Measurements from ENCODE around the gene SAFB2.

SAFB2 gene

GRCh38 chr19:5654931-5655330 lies 32.4 kb upstream of the SAFB2 start:
- H3K9me3 ChIP-seq (ENCODE audit: control insufficient read depth in 2 of 2, low read length in 2 of 2) = no peaks in the 10 kb centered on the region
- H3K4me3 ChIP-seq (ENCODE audit: low read length in 2 of 2) = no peak overlapping the region
- no peaks in the 10 kb centered on the region for H3K4me1 ChIP-seq (ENCODE audit: control insufficient read depth, insufficient read depth, low read length)
- no peaks in the 10 kb centered on the region for H3K27me3 ChIP-seq (ENCODE audit: control insufficient read depth in 1 of 2, insufficient read depth in 2 of 2, low read length in 2 of 2)
- H3K9ac ChIP-seq (ENCODE audit: low read length in 2 of 2) = no peak overlapping the region
- H3K36me3 ChIP-seq (ENCODE audit: control insufficient read depth in 2 of 2, insufficient read depth in 2 of 2, low read length in 2 of 2) = peaks cover 69 to 71% of the 10 kb centered on the region in 2 donors
- H3K27ac ChIP-seq (ENCODE audit: low read length) = no peak overlapping the region

DNA sequence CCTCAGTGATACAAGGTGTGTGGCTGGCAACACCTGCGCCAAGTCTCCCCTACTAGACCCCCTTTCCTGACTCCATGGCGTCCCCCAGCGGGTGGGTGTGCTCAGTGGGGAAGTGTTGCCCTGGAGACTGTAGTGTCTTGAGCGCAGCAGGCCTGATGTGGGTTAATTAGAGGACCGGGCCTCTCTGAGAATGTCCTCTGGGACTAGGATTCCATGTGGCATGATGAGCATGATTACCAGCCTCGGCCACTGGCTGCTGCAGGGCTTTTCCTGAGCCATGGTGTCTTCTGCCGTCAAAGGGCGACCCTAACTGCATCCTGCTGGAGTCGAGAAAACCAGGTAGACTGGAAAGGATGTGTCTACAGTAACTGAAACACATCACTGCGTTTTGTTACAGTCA lies 29.7 kb upstream of the SAFB2 start:
- no peaks in the 10 kb centered on the region for H3K4me1 ChIP-seq (ENCODE audit: control insufficient read depth, insufficient read depth, low read length)
- H3K27ac ChIP-seq (ENCODE audit: low read length) = no peak overlapping the region
- no peak overlapping the region for H3K4me3 ChIP-seq (ENCODE audit: low read length in 2 of 2)
- H3K9ac ChIP-seq (ENCODE audit: low read length in 2 of 2) = no peak overlapping the region
- H3K27me3 ChIP-seq (ENCODE audit: control insufficient read depth in 1 of 2, insufficient read depth in 2 of 2, low read length in 2 of 2) = no peaks in the 10 kb centered on the region
- H3K9me3 ChIP-seq (ENCODE audit: control insufficient read depth in 2 of 2, low read length in 2 of 2) = no peaks in the 10 kb centered on the region
- peaks cover 64 to 73% of the 10 kb centered on the region in 2 donors for H3K36me3 ChIP-seq (ENCODE audit: control insufficient read depth in 2 of 2, insufficient read depth in 2 of 2, low read length in 2 of 2)

DNA sequence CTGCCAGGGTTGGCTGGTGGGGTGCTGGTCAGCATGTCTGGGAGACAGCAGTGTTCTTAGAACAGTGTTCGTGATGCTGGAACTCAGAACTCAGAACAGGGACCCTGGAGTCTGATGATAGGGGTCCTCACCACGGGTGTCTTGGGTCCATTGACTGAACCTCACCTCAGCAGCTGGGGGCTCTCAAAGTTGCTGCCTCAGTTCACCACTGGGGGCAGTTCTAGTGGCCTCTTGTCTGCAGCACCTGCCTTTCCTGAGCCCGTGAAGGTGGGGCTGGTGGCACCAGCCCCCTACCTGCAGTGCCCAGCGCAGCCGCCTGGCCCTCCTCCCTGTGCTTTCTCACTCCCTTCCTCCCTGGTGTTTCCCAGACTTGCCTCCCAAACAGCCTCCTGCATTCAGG lies 28.8 kb upstream of the SAFB2 start:
- Histone ChIP-seq H3K9ac (ENCODE audit: low read length in 2 of 2) (no peak overlapping the region), H3K4me3 (ENCODE audit: low read length in 2 of 2) (no peak overlapping the region), H3K9me3 (ENCODE audit: control insufficient read depth in 2 of 2, low read length in 2 of 2) (no peaks in the 10 kb centered on the region), H3K27ac (ENCODE audit: low read length) (no peak overlapping the region), H3K4me1 (ENCODE audit: control insufficient read depth, insufficient read depth, low read length) (no peaks in the 10 kb centered on the region), H3K27me3 (ENCODE audit: control insufficient read depth in 1 of 2, insufficient read depth in 2 of 2, low read length in 2 of 2) (no peaks in the 10 kb centered on the region), H3K36me3 (ENCODE audit: control insufficient read depth in 2 of 2, insufficient read depth in 2 of 2, low read length in 2 of 2) (peaks cover 67 to 77% of the 10 kb centered on the region in 2 donors)

DNA sequence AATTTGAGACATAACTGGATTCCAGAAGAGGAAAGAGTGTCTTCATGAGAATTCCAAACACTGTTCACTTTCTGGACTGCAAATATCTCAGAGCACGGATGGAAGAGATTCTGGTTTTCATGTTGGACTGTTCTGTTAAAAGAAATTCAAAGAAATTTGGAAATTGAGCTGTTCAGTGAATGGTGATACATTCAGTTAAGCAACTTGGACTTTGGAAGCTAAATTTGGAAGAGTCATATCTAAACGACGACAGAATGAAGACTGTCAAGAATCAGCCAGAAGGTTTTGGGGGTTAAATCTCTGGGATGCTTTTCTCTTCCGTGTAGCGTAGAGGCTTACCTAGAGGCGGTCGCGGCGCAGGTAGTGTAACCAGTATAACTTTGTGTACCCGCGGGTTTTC lies 25.9 kb upstream of the SAFB2 start:
- Histone ChIP-seq H3K9me3 (ENCODE audit: control insufficient read depth in 2 of 2, low read length in 2 of 2) (no peaks in the 10 kb centered on the region), H3K4me3 (ENCODE audit: low read length in 2 of 2) (no peak overlapping the region), H3K9ac (ENCODE audit: low read length in 2 of 2) (no peak overlapping the region), H3K27me3 (ENCODE audit: control insufficient read depth in 1 of 2, insufficient read depth in 2 of 2, low read length in 2 of 2) (no peaks in the 10 kb centered on the region), H3K27ac (ENCODE audit: low read length) (no peak overlapping the region), H3K4me1 (ENCODE audit: control insufficient read depth, insufficient read depth, low read length) (no peaks in the 10 kb centered on the region), H3K36me3 (ENCODE audit: control insufficient read depth in 2 of 2, insufficient read depth in 2 of 2, low read length in 2 of 2) (peaks cover 63 to 64% of the 10 kb centered on the region in 2 donors)

DNA sequence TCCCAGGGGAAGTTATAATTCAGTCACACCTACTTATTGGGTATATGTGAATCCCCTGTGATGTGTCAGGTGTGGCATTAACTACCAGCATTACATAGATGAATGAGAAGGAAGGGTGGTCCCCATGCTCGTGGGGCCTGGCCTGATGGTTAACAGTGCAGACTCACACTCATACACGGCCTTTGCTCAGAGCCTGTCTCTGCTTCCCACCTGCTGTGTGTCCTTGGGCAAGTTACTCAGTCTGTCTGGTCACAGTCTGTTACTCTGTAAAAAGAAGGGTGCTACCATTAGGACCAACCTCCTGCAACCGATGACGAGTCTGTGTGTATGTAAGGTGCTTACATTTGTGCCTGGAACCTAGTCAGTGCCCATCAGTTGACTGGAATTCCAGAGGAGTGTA lies 24.1 kb upstream of the SAFB2 start:
- no peak overlapping the region for H3K27ac ChIP-seq (ENCODE audit: low read length)
- H3K36me3 ChIP-seq (ENCODE audit: control insufficient read depth in 2 of 2, insufficient read depth in 2 of 2, low read length in 2 of 2) = peaks cover 54 to 58% of the 10 kb centered on the region in 2 donors
- no peak overlapping the region for H3K9ac ChIP-seq (ENCODE audit: low read length in 2 of 2)
- H3K27me3 ChIP-seq (ENCODE audit: control insufficient read depth in 1 of 2, insufficient read depth in 2 of 2, low read length in 2 of 2) = no peaks in the 10 kb centered on the region
- H3K4me3 ChIP-seq (ENCODE audit: low read length in 2 of 2) = no peak overlapping the region
- H3K9me3 ChIP-seq (ENCODE audit: control insufficient read depth in 2 of 2, low read length in 2 of 2) = no peaks in the 10 kb centered on the region
- no peaks in the 10 kb centered on the region for H3K4me1 ChIP-seq (ENCODE audit: control insufficient read depth, insufficient read depth, low read length)

GRCh38 chr19:5645409-5645808 lies 22.8 kb upstream of the SAFB2 start:
- no peak overlapping the region for H3K4me3 ChIP-seq (ENCODE audit: low read length in 2 of 2)
- H3K9ac ChIP-seq (ENCODE audit: low read length in 2 of 2) = no peak overlapping the region
- H3K4me1 ChIP-seq (ENCODE audit: control insufficient read depth, insufficient read depth, low read length) = no peaks in the 10 kb centered on the region
- H3K27me3 ChIP-seq (ENCODE audit: control insufficient read depth in 1 of 2, insufficient read depth in 2 of 2, low read length in 2 of 2) = no peaks in the 10 kb centered on the region
- H3K36me3 ChIP-seq (ENCODE audit: control insufficient read depth in 2 of 2, insufficient read depth in 2 of 2, low read length in 2 of 2) = peaks cover 44 to 50% of the 10 kb centered on the region in 2 donors
- no peaks in the 10 kb centered on the region for H3K9me3 ChIP-seq (ENCODE audit: control insufficient read depth in 2 of 2, low read length in 2 of 2)
- H3K27ac ChIP-seq (ENCODE audit: low read length) = no peak overlapping the region

DNA sequence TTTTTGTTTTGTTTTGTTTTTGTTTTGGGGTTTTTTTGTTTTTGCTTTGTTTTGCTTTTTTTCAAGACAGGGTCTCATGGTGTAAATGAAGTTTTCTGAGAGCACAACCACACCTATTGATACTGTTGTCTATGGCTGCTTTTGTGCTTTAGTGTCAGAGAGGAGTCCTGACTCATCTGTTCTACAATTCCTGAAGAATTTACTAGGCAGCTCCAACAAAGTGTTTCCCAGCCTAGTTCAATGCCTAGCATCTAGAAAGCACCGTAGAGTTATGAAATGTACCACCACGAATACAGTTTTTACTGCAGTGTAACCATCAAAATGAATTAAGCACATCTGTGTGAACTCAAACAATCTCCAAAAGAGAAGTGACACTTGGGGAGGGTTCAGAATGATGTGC lies 21.5 kb upstream of the SAFB2 start:
- H3K27me3 ChIP-seq (ENCODE audit: control insufficient read depth in 1 of 2, insufficient read depth in 2 of 2, low read length in 2 of 2) = no peaks in the 10 kb centered on the region
- H3K9ac ChIP-seq (ENCODE audit: low read length in 2 of 2) = no peak overlapping the region
- no peak overlapping the region for H3K27ac ChIP-seq (ENCODE audit: low read length)
- no peaks in the 10 kb centered on the region for H3K4me1 ChIP-seq (ENCODE audit: control insufficient read depth, insufficient read depth, low read length)
- peaks cover 35 to 45% of the 10 kb centered on the region in 2 donors for H3K36me3 ChIP-seq (ENCODE audit: control insufficient read depth in 2 of 2, insufficient read depth in 2 of 2, low read length in 2 of 2)
- no peaks in the 10 kb centered on the region for H3K9me3 ChIP-seq (ENCODE audit: control insufficient read depth in 2 of 2, low read length in 2 of 2)
- H3K4me3 ChIP-seq (ENCODE audit: low read length in 2 of 2) = no peak overlapping the region

- Histone ChIP-seq H3K4me3 (ENCODE audit: low read length in 2 of 2) (no peak overlapping the region), H3K27ac (ENCODE audit: low read length) (no peak overlapping the region), H3K9me3 (ENCODE audit: control insufficient read depth in 2 of 2, low read length in 2 of 2) (no peaks in the 10 kb centered on the region), H3K4me1 (ENCODE audit: control insufficient read depth, insufficient read depth, low read length) (no peaks in the 10 kb centered on the region), H3K27me3 (ENCODE audit: control insufficient read depth in 1 of 2, insufficient read depth in 2 of 2, low read length in 2 of 2) (no peaks in the 10 kb centered on the region), H3K9ac (ENCODE audit: low read length in 2 of 2) (no peak overlapping the region), H3K36me3 (ENCODE audit: control insufficient read depth in 2 of 2, insufficient read depth in 2 of 2, low read length in 2 of 2) (peaks cover 34 to 45% of the 10 kb centered on the region in 2 donors)
These were observed 20.5 kb upstream of the SAFB2 start for GRCh38 chr19:5643060-5643459.

DNA sequence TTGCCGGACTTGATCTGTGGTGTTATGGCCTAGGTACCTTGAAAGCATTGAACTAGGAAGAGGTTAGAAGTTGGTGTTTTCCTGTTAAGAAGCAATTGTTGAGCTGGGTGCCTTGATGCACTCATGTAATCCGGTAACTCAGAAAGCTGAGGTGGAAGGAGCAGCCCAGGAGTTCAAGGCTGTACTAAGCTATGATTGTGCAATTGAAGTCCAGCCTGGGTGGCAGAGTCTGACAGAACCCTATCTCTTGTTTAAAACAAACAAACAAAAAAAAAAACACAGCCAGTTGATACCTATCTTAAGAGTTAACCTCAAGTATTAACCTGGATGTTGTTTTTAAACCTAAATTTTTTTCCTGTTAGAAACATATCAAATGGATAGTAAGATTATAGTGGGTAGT lies 19.6 kb upstream of the SAFB2 start:
- Histone ChIP-seq H3K27ac (ENCODE audit: low read length) (no peak overlapping the region), H3K27me3 (ENCODE audit: control insufficient read depth in 1 of 2, insufficient read depth in 2 of 2, low read length in 2 of 2) (no peaks in the 10 kb centered on the region), H3K4me1 (ENCODE audit: control insufficient read depth, insufficient read depth, low read length) (peaks cover 4% of the 10 kb centered on the region), H3K4me3 (ENCODE audit: low read length in 2 of 2) (no peak overlapping the region), H3K36me3 (ENCODE audit: control insufficient read depth in 2 of 2, insufficient read depth in 2 of 2, low read length in 2 of 2) (peaks cover 26 to 40% of the 10 kb centered on the region in 2 donors), H3K9me3 (ENCODE audit: control insufficient read depth in 2 of 2, low read length in 2 of 2) (no peaks in the 10 kb centered on the region), H3K9ac (ENCODE audit: low read length in 2 of 2) (no peak overlapping the region)

GRCh38 chr19:5641171-5641570 lies 18.6 kb upstream of the SAFB2 start:
- no peak overlapping the region for H3K27ac ChIP-seq (ENCODE audit: low read length)
- no peaks in the 10 kb centered on the region for H3K27me3 ChIP-seq (ENCODE audit: control insufficient read depth in 1 of 2, insufficient read depth in 2 of 2, low read length in 2 of 2)
- H3K4me3 ChIP-seq (ENCODE audit: low read length in 2 of 2) = no peak overlapping the region
- H3K9me3 ChIP-seq (ENCODE audit: control insufficient read depth in 2 of 2, low read length in 2 of 2) = no peaks in the 10 kb centered on the region
- peaks cover 4% of the 10 kb centered on the region for H3K4me1 ChIP-seq (ENCODE audit: control insufficient read depth, insufficient read depth, low read length)
- no peak overlapping the region for H3K9ac ChIP-seq (ENCODE audit: low read length in 2 of 2)
- H3K36me3 ChIP-seq (ENCODE audit: control insufficient read depth in 2 of 2, insufficient read depth in 2 of 2, low read length in 2 of 2) = peaks cover 16 to 30% of the 10 kb centered on the region in 2 donors

DNA sequence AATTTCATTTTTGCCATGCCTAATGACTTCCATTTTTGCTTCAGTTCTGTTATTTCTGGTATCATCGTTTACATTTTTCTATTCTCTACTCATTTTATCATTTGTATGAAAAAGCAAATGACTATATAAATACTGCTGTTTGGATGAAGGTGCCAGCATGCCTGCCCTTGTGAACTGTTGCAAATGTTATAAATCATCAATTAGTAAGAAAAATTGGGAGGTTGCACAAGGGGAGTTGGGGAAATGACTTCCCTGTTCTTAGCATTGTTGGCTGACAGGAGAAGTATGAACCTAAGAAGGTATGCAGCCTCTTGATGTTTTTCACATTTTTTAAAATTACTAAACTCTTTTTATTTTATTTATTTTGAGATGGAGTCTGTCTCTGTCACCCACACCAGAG lies 15.4 kb upstream of the SAFB2 start:
- Histone ChIP-seq H3K9ac (ENCODE audit: low read length in 2 of 2) (no peak overlapping the region), H3K27me3 (ENCODE audit: control insufficient read depth in 1 of 2, insufficient read depth in 2 of 2, low read length in 2 of 2) (no peaks in the 10 kb centered on the region), H3K9me3 (ENCODE audit: control insufficient read depth in 2 of 2, low read length in 2 of 2) (no peaks in the 10 kb centered on the region), H3K36me3 (ENCODE audit: control insufficient read depth in 2 of 2, insufficient read depth in 2 of 2, low read length in 2 of 2) (peaks cover 9 to 15% of the 10 kb centered on the region in 2 donors), H3K4me3 (ENCODE audit: low read length in 2 of 2) (no peak overlapping the region), H3K27ac (ENCODE audit: low read length) (no peak overlapping the region), H3K4me1 (ENCODE audit: control insufficient read depth, insufficient read depth, low read length) (peaks cover 9% of the 10 kb centered on the region)

All from stomach smooth muscle (tissue), 2 donors.